ENCODE results near the gene HPCAL1.

HPCAL1 gene

GRCh38 chr2:10337449-10338269 is 35.0 kb downstream of the HPCAL1 start:
- FAIRE-seq (no peak), DNase-seq (ENCODE audit: insufficient read length, low spot score) (no peak)
- TF ChIP-seq SPI1 (IDR thresholded peaks at IDR 0.05; ENCODE audit: low read depth, low read length) (no peak), PAX5 (IDR thresholded peaks at IDR 0.05; ENCODE audit: insufficient read depth, low read length, severe bottlenecking) (no peak), POLR2AphosphoS5 (IDR thresholded peaks at IDR 0.05; ENCODE audit: low read depth, low read length) (no peak), TAF1 (IDR thresholded peaks at IDR 0.05; ENCODE audit: low read depth, low read length) (no peak), POLR2A (IDR thresholded peaks at IDR 0.05; ENCODE audit: low read depth, low read length) (no peak), POU2F2 (IDR thresholded peaks at IDR 0.05; ENCODE audit: low read depth, low read length) (no peak)

GRCh38 chr2:10338270-10339188 is 35.8 kb downstream of the HPCAL1 start:
- no peak for TF ChIP-seq TAF1 (IDR thresholded peaks at IDR 0.05; ENCODE audit: low read depth, low read length)
- no peak for TF ChIP-seq POU2F2 (IDR thresholded peaks at IDR 0.05; ENCODE audit: low read depth, low read length)
- no peak for TF ChIP-seq SPI1 (IDR thresholded peaks at IDR 0.05; ENCODE audit: low read depth, low read length)
- TF ChIP-seq PAX5 (IDR thresholded peaks at IDR 0.05; ENCODE audit: insufficient read depth, low read length, severe bottlenecking): no peak
- TF ChIP-seq POLR2A (IDR thresholded peaks at IDR 0.05; ENCODE audit: low read depth, low read length): no peak
- no peak for TF ChIP-seq POLR2AphosphoS5 (IDR thresholded peaks at IDR 0.05; ENCODE audit: low read depth, low read length)
- DNase-seq (ENCODE audit: insufficient read length, low spot score) (no peak), FAIRE-seq (no peak)

DNA sequence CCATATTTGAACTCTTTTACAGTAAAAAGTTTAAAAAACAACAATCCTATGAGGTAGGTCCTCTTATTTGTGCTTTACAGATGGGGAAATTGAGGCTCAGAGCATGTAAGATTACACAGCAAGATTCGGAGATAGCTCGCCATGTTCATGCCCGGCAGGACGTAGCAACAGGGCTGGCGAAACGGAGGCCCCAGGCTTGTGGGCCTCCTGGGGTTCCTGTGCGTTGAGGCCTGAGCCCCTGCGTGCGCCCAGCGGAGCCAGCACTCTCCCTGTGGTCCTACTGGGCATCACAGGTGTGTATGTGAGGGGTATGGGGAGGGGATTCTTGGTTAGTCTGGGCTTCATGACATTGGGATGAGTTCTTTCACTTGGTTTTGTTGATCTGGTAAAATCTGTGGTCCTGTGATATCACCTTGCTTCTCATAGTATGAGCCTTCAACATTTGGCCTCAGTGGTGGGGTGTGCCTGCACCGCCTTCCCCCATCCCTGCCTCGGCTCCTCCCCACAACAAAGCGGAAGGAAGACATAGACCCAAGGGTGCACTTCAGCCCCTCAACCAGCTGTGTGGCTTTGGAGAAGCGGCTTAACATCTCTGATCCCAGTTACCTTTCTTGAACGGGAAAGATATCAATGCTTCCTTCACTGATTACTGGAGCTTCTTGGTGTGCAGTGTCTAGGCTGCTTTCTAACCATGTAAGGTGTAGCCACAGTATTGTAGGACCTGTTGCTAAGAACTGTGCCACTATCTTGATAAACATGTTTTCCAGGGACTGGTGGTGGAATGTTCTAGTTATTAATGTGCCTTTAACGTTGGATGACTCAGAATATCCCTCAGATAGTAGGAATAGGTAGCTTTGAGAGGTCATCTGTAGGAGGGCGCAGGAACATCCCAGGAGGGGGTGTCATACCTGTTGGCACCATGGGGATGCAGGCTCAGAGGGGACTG is 37.2 kb downstream of the HPCAL1 start:
- FAIRE-seq: no peak
- TF ChIP-seq SPI1 (IDR thresholded peaks at IDR 0.05; ENCODE audit: low read depth, low read length) (no peak), TAF1 (IDR thresholded peaks at IDR 0.05; ENCODE audit: low read depth, low read length) (no peak), PAX5 (IDR thresholded peaks at IDR 0.05; ENCODE audit: insufficient read depth, low read length, severe bottlenecking) (no peak), POLR2A (IDR thresholded peaks at IDR 0.05; ENCODE audit: low read depth, low read length) (no peak), POLR2AphosphoS5 (IDR thresholded peaks at IDR 0.05; ENCODE audit: low read depth, low read length) (no peak), POU2F2 (IDR thresholded peaks at IDR 0.05; ENCODE audit: low read depth, low read length) (no peak)
- no peak for DNase-seq (ENCODE audit: insufficient read length, low spot score)

DNA sequence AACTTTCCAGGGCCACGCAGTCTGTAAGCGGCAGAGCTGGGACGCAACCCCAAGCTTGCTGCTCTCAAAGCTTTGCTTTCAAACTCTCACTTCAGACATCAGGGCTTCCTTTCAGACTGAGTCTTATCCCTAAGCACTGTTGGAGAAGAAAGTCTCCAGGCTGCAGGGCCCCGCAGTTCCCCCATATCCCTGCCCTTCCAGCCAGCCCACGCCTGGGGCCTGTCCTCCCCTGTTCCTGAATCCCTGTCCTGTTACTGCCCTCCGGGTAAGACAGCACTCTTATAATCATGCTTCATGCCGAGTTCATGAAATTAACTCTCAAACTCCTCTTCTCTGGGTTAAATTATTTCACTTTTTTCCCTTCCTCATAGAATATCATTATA is 37.9 kb downstream of the HPCAL1 start:
- FAIRE-seq (no peak), DNase-seq (ENCODE audit: insufficient read length, low spot score) (no peak)
- no peak for TF ChIP-seq SPI1 (IDR thresholded peaks at IDR 0.05; ENCODE audit: low read depth, low read length)
- TF ChIP-seq PAX5 (IDR thresholded peaks at IDR 0.05; ENCODE audit: insufficient read depth, low read length, severe bottlenecking): no peak
- no peak for TF ChIP-seq POU2F2 (IDR thresholded peaks at IDR 0.05; ENCODE audit: low read depth, low read length)
- TF ChIP-seq POLR2A (IDR thresholded peaks at IDR 0.05; ENCODE audit: low read depth, low read length): no peak
- TF ChIP-seq TAF1 (IDR thresholded peaks at IDR 0.05; ENCODE audit: low read depth, low read length): no peak

DNA sequence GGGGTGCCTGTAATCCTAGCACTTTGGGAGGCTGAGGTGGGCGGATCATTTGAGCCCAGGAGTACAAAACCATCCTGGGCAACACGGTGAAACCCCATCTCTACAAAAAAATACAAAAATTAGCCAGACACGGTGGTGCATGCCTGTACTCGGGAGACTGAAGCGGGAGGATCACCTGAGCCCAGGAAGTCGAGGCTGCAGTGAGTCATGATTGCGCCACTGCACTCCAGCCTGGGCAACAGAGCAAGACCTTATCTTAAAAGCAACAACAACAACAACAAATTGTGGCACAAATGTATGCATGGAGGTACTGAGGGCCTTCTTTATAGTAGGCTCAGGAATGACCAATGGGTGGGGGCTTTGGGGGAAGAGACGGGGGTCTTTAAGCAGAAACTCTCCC is 38.5 kb downstream of the HPCAL1 start:
- FAIRE-seq (no peak), DNase-seq (ENCODE audit: insufficient read length, low spot score) (no peak)
- no peak for TF ChIP-seq SPI1 (IDR thresholded peaks at IDR 0.05; ENCODE audit: low read depth, low read length)
- TF ChIP-seq POU2F2 (IDR thresholded peaks at IDR 0.05; ENCODE audit: low read depth, low read length): no peak
- no peak for TF ChIP-seq POLR2A (IDR thresholded peaks at IDR 0.05; ENCODE audit: low read depth, low read length)
- TF ChIP-seq PAX5 (IDR thresholded peaks at IDR 0.05; ENCODE audit: insufficient read depth, low read length, severe bottlenecking): no peak
- no peak for TF ChIP-seq POLR2AphosphoS5 (IDR thresholded peaks at IDR 0.05; ENCODE audit: low read depth, low read length)
- TF ChIP-seq TAF1 (IDR thresholded peaks at IDR 0.05; ENCODE audit: low read depth, low read length): no peak

GRCh38 chr2:10342245-10342951 is 39.7 kb downstream of the HPCAL1 start:
- DNase-seq (ENCODE audit: insufficient read length, low spot score) (no peak), FAIRE-seq (no peak)
- no peak for TF ChIP-seq POLR2AphosphoS5 (IDR thresholded peaks at IDR 0.05; ENCODE audit: low read depth, low read length)
- TF ChIP-seq SPI1 (IDR thresholded peaks at IDR 0.05; ENCODE audit: low read depth, low read length): no peak
- TF ChIP-seq TAF1 (IDR thresholded peaks at IDR 0.05; ENCODE audit: low read depth, low read length): no peak
- no peak for TF ChIP-seq POLR2A (IDR thresholded peaks at IDR 0.05; ENCODE audit: low read depth, low read length)
- TF ChIP-seq POU2F2 (IDR thresholded peaks at IDR 0.05; ENCODE audit: low read depth, low read length): no peak
- TF ChIP-seq PAX5 (IDR thresholded peaks at IDR 0.05; ENCODE audit: insufficient read depth, low read length, severe bottlenecking): no peak

- FAIRE-seq (no peak), DNase-seq (ENCODE audit: insufficient read length, low spot score) (no peak)
- TF ChIP-seq TAF1 (IDR thresholded peaks at IDR 0.05; ENCODE audit: low read depth, low read length): no peak
- TF ChIP-seq SPI1 (IDR thresholded peaks at IDR 0.05; ENCODE audit: low read depth, low read length): no peak
- TF ChIP-seq POU2F2 (IDR thresholded peaks at IDR 0.05; ENCODE audit: low read depth, low read length): no peak
- no peak for TF ChIP-seq POLR2A (IDR thresholded peaks at IDR 0.05; ENCODE audit: low read depth, low read length)
- TF ChIP-seq PAX5 (IDR thresholded peaks at IDR 0.05; ENCODE audit: insufficient read depth, low read length, severe bottlenecking): no peak
- no peak for TF ChIP-seq POLR2AphosphoS5 (IDR thresholded peaks at IDR 0.05; ENCODE audit: low read depth, low read length)
Observed at GRCh38 chr2:10343191-10343590, 40.5 kb downstream of the HPCAL1 start.

GRCh38 chr2:10343658-10344057 is 41.0 kb downstream of the HPCAL1 start:
- TF ChIP-seq PAX5 (IDR thresholded peaks at IDR 0.05; ENCODE audit: insufficient read depth, low read length, severe bottlenecking): no peak
- TF ChIP-seq SPI1 (IDR thresholded peaks at IDR 0.05; ENCODE audit: low read depth, low read length): no peak
- TF ChIP-seq POLR2A (IDR thresholded peaks at IDR 0.05; ENCODE audit: low read depth, low read length): no peak
- TF ChIP-seq TAF1 (IDR thresholded peaks at IDR 0.05; ENCODE audit: low read depth, low read length): no peak
- TF ChIP-seq POLR2AphosphoS5 (IDR thresholded peaks at IDR 0.05; ENCODE audit: low read depth, low read length): no peak
- no peak for TF ChIP-seq POU2F2 (IDR thresholded peaks at IDR 0.05; ENCODE audit: low read depth, low read length)
- DNase-seq (ENCODE audit: insufficient read length, low spot score): no peak
- no peak for FAIRE-seq

Measured in GM12891 (cell line).